ENCODE data around the gene DTNA.

The DTNA gene

GRCh38 chr18:34913837-34914661, 204.0 kb downstream of the DTNA start:
- TF ChIP-seq FOXM1 (IDR thresholded peaks at IDR 0.05; ENCODE audit: borderline replicate concordance, low read depth) (no peak), CEBPB (IDR thresholded peaks at IDR 0.05) (no peak), EP300 (IDR thresholded peaks at IDR 0.05; ENCODE audit: borderline replicate concordance) (no peak), YY1 (IDR thresholded peaks at IDR 0.05; ENCODE audit: low read depth) (no peak), TCF12 (IDR thresholded peaks at IDR 0.05; ENCODE audit: low read depth) (no peak), EGR1 (IDR thresholded peaks at IDR 0.05) (no peak), MAX (IDR thresholded peaks at IDR 0.05) (no peak)

GRCh38 chr18:34915046-34915445, 204.9 kb downstream of the DTNA start:
- TF ChIP-seq NFIC (IDR thresholded peaks at IDR 0.05) (no peak), YY1 (IDR thresholded peaks at IDR 0.05; ENCODE audit: low read depth) (no peak), USF1 (IDR thresholded peaks at IDR 0.05) (no peak), RAD21 (IDR thresholded peaks at IDR 0.05; ENCODE audit: low read depth) (no peak), CEBPB (IDR thresholded peaks at IDR 0.05) (no peak), EP300 (IDR thresholded peaks at IDR 0.05; ENCODE audit: borderline replicate concordance) (no peak), TAF1 (IDR thresholded peaks at IDR 0.05; ENCODE audit: low read depth) (no peak), TEAD4 (IDR thresholded peaks at IDR 0.05) (no peak)

- TF ChIP-seq TAF1 (IDR thresholded peaks at IDR 0.05; ENCODE audit: low read depth), result no peak
Measured at GRCh38 chr18:34918856-34919255, 208.8 kb downstream of the DTNA start.

GRCh38 chr18:34921226-34921625, 211.1 kb downstream of the DTNA start:
- TF ChIP-seq ZBTB7A (IDR thresholded peaks at IDR 0.05; ENCODE audit: low read depth) (no peak), TAF1 (IDR thresholded peaks at IDR 0.05; ENCODE audit: low read depth) (no peak), FOXM1 (IDR thresholded peaks at IDR 0.05; ENCODE audit: borderline replicate concordance, low read depth) (no peak), EGR1 (IDR thresholded peaks at IDR 0.05) (no peak), CEBPB (IDR thresholded peaks at IDR 0.05) (no peak), NFIC (IDR thresholded peaks at IDR 0.05) (no peak), TEAD4 (IDR thresholded peaks at IDR 0.05) (no peak), CREB1 (IDR thresholded peaks at IDR 0.05; ENCODE audit: low read depth) (no peak), REST (IDR thresholded peaks at IDR 0.05; ENCODE audit: low read depth) (no peak), EP300 (IDR thresholded peaks at IDR 0.05; ENCODE audit: borderline replicate concordance) (no peak), YY1 (IDR thresholded peaks at IDR 0.05; ENCODE audit: low read depth) (no peak), MAX (IDR thresholded peaks at IDR 0.05) (no peak), RAD21 (IDR thresholded peaks at IDR 0.05; ENCODE audit: low read depth) (no peak), TCF12 (IDR thresholded peaks at IDR 0.05; ENCODE audit: low read depth) (no peak), USF1 (IDR thresholded peaks at IDR 0.05) (no peak)

GRCh38 chr18:34921811-34922385, 211.8 kb downstream of the DTNA start:
- TF ChIP-seq TAF1 (IDR thresholded peaks at IDR 0.05; ENCODE audit: low read depth), result no peak
- no peak for TF ChIP-seq NFIC (IDR thresholded peaks at IDR 0.05)
- TF ChIP-seq TEAD4 (IDR thresholded peaks at IDR 0.05), result no peak
- no peak for TF ChIP-seq RAD21 (IDR thresholded peaks at IDR 0.05; ENCODE audit: low read depth)
- no peak for TF ChIP-seq ZBTB7A (IDR thresholded peaks at IDR 0.05; ENCODE audit: low read depth)

- no peak for TF ChIP-seq NFIC (IDR thresholded peaks at IDR 0.05)
- no peak for TF ChIP-seq USF1 (IDR thresholded peaks at IDR 0.05)
- no peak for TF ChIP-seq EP300 (IDR thresholded peaks at IDR 0.05; ENCODE audit: borderline replicate concordance)
- no peak for TF ChIP-seq TAF1 (IDR thresholded peaks at IDR 0.05; ENCODE audit: low read depth)
- TF ChIP-seq CEBPB (IDR thresholded peaks at IDR 0.05), result no peak
- no peak for TF ChIP-seq MAX (IDR thresholded peaks at IDR 0.05)
- TF ChIP-seq RAD21 (IDR thresholded peaks at IDR 0.05; ENCODE audit: low read depth), result no peak
- TF ChIP-seq ZBTB7A (IDR thresholded peaks at IDR 0.05; ENCODE audit: low read depth), result no peak
- no peak for TF ChIP-seq TCF12 (IDR thresholded peaks at IDR 0.05; ENCODE audit: low read depth)
- TF ChIP-seq FOXM1 (IDR thresholded peaks at IDR 0.05; ENCODE audit: borderline replicate concordance, low read depth), result no peak
- TF ChIP-seq YY1 (IDR thresholded peaks at IDR 0.05; ENCODE audit: low read depth), result no peak
- TF ChIP-seq EGR1 (IDR thresholded peaks at IDR 0.05), result no peak
- no peak for TF ChIP-seq TEAD4 (IDR thresholded peaks at IDR 0.05)
- no peak for TF ChIP-seq REST (IDR thresholded peaks at IDR 0.05; ENCODE audit: low read depth)
- no peak for TF ChIP-seq CREB1 (IDR thresholded peaks at IDR 0.05; ENCODE audit: low read depth)
Measured at GRCh38 chr18:34923911-34924310, 213.8 kb downstream of the DTNA start.
